Mesendoderm (in vitro differentiated cells): ENCODE results near the gene RNF148.

ENCODE experiments used
- DNase-seq: peaks from one replicate; pipeline ENCODE4 v3.0.0; 2013
- H2AK5ac ChIP-seq: 2 replicates; pipeline ENCODE4 v1.6.1; 2013; ENCODE audit warnings: low read length, inconsistent platforms
- H2BK120ac ChIP-seq: 2 replicates; pipeline ENCODE4 v1.6.1; 2013; ENCODE audit warnings: low read depth, mild to moderate bottlenecking, low read length, moderate library complexity, mixed read lengths
- H2BK15ac ChIP-seq: replicated peaks from 2 replicates; pipeline ENCODE4 v1.6.1; 2013; ENCODE audit warnings: low read depth, mild to moderate bottlenecking, moderate library complexity
- H2BK5ac ChIP-seq: 2 replicates; pipeline ENCODE4 v1.6.1; 2013; ENCODE audit warnings: low read length, inconsistent platforms
- H3K18ac ChIP-seq: 2 replicates; pipeline ENCODE4 v1.6.1; 2013; ENCODE audit warnings: mild to moderate bottlenecking, low read length, mixed read lengths
- H3K23ac ChIP-seq: one replicate; pipeline ENCODE4 v1.6.1; 2013; ENCODE audit warnings: low read length
- H3K27ac ChIP-seq: 2 replicates; pipeline ENCODE4 v1.5.1; 2013; ENCODE audit warnings: low read depth, mild to moderate bottlenecking, inconsistent platforms, low read length, moderate library complexity
- H3K27me3 ChIP-seq: 2 replicates; pipeline ENCODE4 v1.6.1; 2013; ENCODE audit warnings: low read length, control low read depth, mild to moderate bottlenecking, inconsistent platforms; ENCODE audit not compliant: insufficient read depth, poor library complexity
- H3K36me3 ChIP-seq: 2 replicates; pipeline ENCODE4 v1.6.1; 2013; ENCODE audit warnings: low read length, inconsistent platforms; ENCODE audit not compliant: control insufficient read depth, insufficient read depth
- H3K4ac ChIP-seq: one replicate; pipeline ENCODE4 v1.6.1; 2013; ENCODE audit warnings: low read depth, mild to moderate bottlenecking, low read length, moderate library complexity
- H3K4me1 ChIP-seq: 2 replicates; pipeline ENCODE4 v1.6.1; 2013; ENCODE audit warnings: low read depth, low read length, inconsistent platforms; ENCODE audit not compliant: control insufficient read depth
- H3K4me2 ChIP-seq: 2 replicates; pipeline ENCODE4 v1.6.1; 2013; ENCODE audit warnings: low read length
- H3K4me3 ChIP-seq: 2 replicates; pipeline ENCODE4 v1.5.1; 2013; ENCODE audit warnings: mild to moderate bottlenecking, low read length
- H3K56ac ChIP-seq: one replicate; pipeline ENCODE4 v1.6.1; 2013; ENCODE audit warnings: low read length
- H3K79me1 ChIP-seq: 2 replicates; pipeline ENCODE4 v1.6.1; 2013; ENCODE audit warnings: low read length, inconsistent platforms
- H3K79me2 ChIP-seq: 2 replicates; pipeline ENCODE4 v1.6.1; 2013; ENCODE audit warnings: mild to moderate bottlenecking, low read length; ENCODE audit not compliant: control insufficient read depth, insufficient read depth
- H3K9ac ChIP-seq: 2 replicates; pipeline ENCODE4 v1.6.1; 2013; ENCODE audit warnings: low read length, inconsistent platforms
- H4K5ac ChIP-seq: one replicate; pipeline ENCODE4 v1.6.1; 2013; ENCODE audit warnings: low read length
- H4K8ac ChIP-seq: one replicate; pipeline ENCODE4 v1.6.1; 2013; ENCODE audit warnings: low read depth, mild to moderate bottlenecking, control low read depth, low read length, moderate library complexity
- WGBS: extraction: QIAGEN DNeasy Blood & Tissue Kit; methylation state at CpG from one replicate; pipeline ENCODE4 v1.1.7; 2013; ENCODE audit warnings: low lambda C conversion rate, missing lambda C conversion rate; ENCODE audit not compliant: insufficient coverage; ENCODE audit errors: extremely low coverage; 5-methylcytosine and 5-hydroxymethylcytosine counted together

The RNF148 gene

DNA sequence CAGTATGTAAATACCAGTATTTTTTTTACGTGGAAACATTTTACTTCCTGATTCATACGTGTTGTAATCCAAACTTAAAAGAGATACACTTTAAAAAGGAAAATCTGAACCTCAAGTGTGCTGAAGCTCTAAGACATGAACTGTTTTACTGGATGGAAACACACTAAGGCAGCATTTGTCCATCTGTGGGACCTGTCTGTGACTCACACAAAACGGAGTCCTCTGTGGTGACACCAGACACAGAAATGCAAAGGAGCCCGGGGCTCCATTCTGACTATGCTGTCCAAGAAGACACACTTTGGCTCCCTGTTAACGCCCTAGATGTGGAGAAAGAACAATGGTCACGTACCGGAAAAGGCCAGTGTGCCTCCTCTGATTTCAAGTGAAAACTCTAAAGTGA, 27.7 kb downstream of the RNF148 start:
- Histone ChIP-seq H3K27me3 (no peaks in the 10 kb centered on the region), H3K27ac (no peak overlapping the region), H3K56ac (no peak overlapping the region), H4K8ac (no peak overlapping the region), H3K4me1 (peaks cover 7% of the 10 kb centered on the region), H3K36me3 (no peaks in the 10 kb centered on the region), H3K4me3 (no peak overlapping the region), H3K9ac (no peak overlapping the region), H2BK15ac (no peak overlapping the region), H4K5ac (no peak overlapping the region), H3K79me1 (no peaks in the 10 kb centered on the region), H3K23ac (no peak overlapping the region), H3K79me2 (no peaks in the 10 kb centered on the region), H3K4me2 (no peak overlapping the region), H3K4ac (no peak overlapping the region), H2BK120ac (no peak overlapping the region), H2AK5ac (no peak overlapping the region), H3K18ac (no peak overlapping the region), H2BK5ac (no peak overlapping the region)
- DNase-seq, result no peak
- WGBS, result no CpG with 5 or more reads among the region's 7 CpGs

DNA sequence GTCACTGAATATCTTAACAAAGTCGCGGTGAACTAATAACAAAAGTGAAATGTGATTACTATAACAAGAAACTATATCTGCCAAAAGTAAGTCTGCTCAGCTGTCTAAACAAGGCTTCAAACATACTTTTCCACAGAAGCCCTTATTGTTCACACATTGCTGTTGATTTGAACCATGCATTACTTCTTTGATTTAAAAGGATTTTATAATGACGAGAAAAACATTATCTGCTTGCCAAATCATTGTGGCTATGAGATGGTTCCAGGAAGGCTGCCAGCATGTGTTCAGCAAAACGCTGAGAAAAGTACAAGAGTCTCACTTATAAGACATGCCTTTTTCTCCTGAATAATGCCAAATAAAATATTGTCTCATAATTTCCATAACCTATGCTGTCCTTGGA, 28.2 kb downstream of the RNF148 start:
- no peak for DNase-seq
- Histone ChIP-seq H2AK5ac (no peak overlapping the region), H3K27me3 (no peaks in the 10 kb centered on the region), H2BK15ac (no peak overlapping the region), H2BK120ac (no peak overlapping the region), H3K79me2 (no peaks in the 10 kb centered on the region), H4K8ac (no peak overlapping the region), H3K56ac (no peak overlapping the region), H3K36me3 (no peaks in the 10 kb centered on the region), H3K4me3 (no peak overlapping the region), H3K9ac (no peak overlapping the region), H2BK5ac (no peak overlapping the region), H3K4me1 (peaks cover 7% of the 10 kb centered on the region), H3K23ac (no peak overlapping the region), H3K18ac (no peak overlapping the region), H4K5ac (no peak overlapping the region), H3K4ac (no peak overlapping the region), H3K27ac (no peak overlapping the region), H3K79me1 (no peaks in the 10 kb centered on the region), H3K4me2 (no peak overlapping the region)
- WGBS, result no CpG with 5 or more reads among the region's 4 CpGs

DNA sequence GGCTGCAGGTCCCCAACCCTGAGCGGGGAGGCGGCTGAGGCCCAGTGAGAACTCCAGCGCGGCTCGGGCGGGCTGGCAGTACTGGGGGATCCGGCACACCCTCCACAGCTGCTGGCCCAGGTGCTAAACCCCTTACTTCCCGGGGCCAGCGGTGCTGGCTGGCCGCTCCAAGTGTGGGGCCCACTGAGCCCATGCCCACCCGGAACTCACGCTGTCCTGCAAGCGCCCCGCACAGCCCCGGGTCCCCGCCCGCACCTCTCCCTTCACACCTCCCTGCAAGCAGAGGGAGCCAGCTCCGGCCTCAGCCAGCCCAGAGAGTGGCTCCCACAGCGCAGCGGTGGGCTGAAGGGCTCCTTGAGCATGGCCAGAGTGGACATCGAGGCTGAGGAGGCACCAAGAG, 28.8 kb downstream of the RNF148 start:
- no peak overlapping the region for H3K23ac ChIP-seq
- no peak overlapping the region for H2AK5ac ChIP-seq
- no peaks in the 10 kb centered on the region for H3K36me3 ChIP-seq
- H3K4me1 ChIP-seq, result peaks cover 7% of the 10 kb centered on the region
- no peak overlapping the region for H3K4ac ChIP-seq
- H3K9ac ChIP-seq, result no peak overlapping the region
- no peak overlapping the region for H3K27ac ChIP-seq
- no peak overlapping the region for H4K5ac ChIP-seq
- no peaks in the 10 kb centered on the region for H3K79me1 ChIP-seq
- H3K56ac ChIP-seq, result no peak overlapping the region
- H2BK5ac ChIP-seq, result no peak overlapping the region
- no peak overlapping the region for H3K18ac ChIP-seq
- no peak overlapping the region for H3K4me3 ChIP-seq
- H4K8ac ChIP-seq, result no peak overlapping the region
- H3K27me3 ChIP-seq, result no peaks in the 10 kb centered on the region
- DNase-seq, result no peak
- WGBS, result no CpG with 5 or more reads among the region's 21 CpGs
- no peak overlapping the region for H3K4me2 ChIP-seq
- no peak overlapping the region for H2BK120ac ChIP-seq
- H2BK15ac ChIP-seq, result no peak overlapping the region
- no peaks in the 10 kb centered on the region for H3K79me2 ChIP-seq

DNA sequence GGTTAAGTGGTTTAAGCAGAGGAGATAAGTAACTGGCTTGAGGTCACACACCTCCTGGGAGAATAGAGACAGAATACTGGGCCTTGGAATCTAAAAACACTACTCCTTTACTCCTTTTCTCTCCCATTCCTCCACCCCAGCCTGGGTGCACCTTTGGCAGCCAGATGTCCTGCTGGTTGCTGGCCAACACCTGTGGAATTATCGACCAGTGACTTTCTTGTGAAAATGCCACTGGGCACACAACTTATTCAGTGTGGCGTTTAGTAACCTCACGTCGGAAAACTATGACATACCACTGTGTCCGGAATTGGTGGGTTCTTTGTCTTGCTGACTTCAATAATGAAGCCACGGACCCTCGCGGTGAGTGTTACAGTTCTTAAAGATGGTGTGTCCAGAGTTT, 30.2 kb downstream of the RNF148 start:
- Histone ChIP-seq H4K5ac (no peak overlapping the region), H3K79me2 (no peaks in the 10 kb centered on the region), H3K4me1 (peaks cover 3% of the 10 kb centered on the region), H3K9ac (no peak overlapping the region), H3K36me3 (no peaks in the 10 kb centered on the region), H3K4ac (no peak overlapping the region), H2BK15ac (no peak overlapping the region), H3K23ac (no peak overlapping the region), H3K18ac (no peak overlapping the region), H2BK120ac (no peak overlapping the region), H4K8ac (no peak overlapping the region), H3K79me1 (no peaks in the 10 kb centered on the region), H3K4me3 (no peak overlapping the region), H2AK5ac (no peak overlapping the region), H3K27ac (no peak overlapping the region), H3K56ac (no peak overlapping the region), H2BK5ac (no peak overlapping the region), H3K4me2 (no peak overlapping the region), H3K27me3 (no peaks in the 10 kb centered on the region)
- WGBS, result no CpG with 5 or more reads among the region's 8 CpGs
- DNase-seq, result no peak

DNA sequence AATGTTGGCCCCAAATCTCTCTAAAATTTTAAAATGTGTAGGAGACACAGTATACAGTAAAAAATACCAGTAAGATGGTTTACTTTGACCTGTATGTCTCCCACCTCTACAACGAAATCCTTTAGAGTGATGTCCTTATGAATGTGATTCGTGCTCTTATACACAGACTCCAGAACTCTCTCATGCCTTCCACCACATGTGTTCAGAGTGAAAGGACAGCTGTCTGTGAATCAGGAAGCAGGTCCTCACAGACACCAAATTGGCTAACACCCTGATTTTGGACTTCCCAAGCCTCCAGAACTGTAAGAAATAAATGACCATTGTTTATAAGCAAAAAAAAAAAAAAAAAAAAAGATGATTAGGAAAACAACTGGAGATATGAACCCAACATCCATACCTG, 39.0 kb downstream of the RNF148 start:
- H3K27ac ChIP-seq, result no peak overlapping the region

DNA sequence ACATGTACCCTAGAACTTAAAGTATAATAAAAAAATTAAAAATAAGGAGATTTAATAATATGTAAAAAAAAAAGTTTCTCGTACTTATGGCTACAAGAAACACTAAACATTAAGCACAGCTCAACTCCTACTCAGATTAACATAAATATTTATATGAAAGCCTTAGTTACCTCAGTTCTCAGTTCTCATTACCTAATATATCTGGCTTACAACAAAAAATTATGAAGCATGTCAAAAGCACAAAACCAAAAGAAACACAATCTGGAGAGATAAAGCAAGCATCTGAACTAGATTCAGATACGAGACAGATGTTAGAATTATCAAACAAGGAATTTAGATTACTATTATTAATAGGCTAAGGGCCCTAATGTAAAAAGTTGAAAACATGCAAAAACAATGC, 43.9 kb downstream of the RNF148 start:
- no CpG with 5 or more reads among the region's 2 CpGs for WGBS

More for the DNA sequence above, 39.0 kb downstream of the RNF148 start:
- Histone ChIP-seq H2AK5ac (no peak overlapping the region), H4K5ac (no peak overlapping the region), H3K79me1 (no peaks in the 10 kb centered on the region), H2BK5ac (no peak overlapping the region), H3K4me2 (no peak overlapping the region), H2BK120ac (no peak overlapping the region), H4K8ac (no peak overlapping the region), H2BK15ac (no peak overlapping the region), H3K56ac (no peak overlapping the region), H3K9ac (no peak overlapping the region), H3K4ac (no peak overlapping the region), H3K4me1 (no peaks in the 10 kb centered on the region), H3K23ac (no peak overlapping the region), H3K36me3 (no peaks in the 10 kb centered on the region), H3K4me3 (no peak overlapping the region), H3K79me2 (no peaks in the 10 kb centered on the region), H3K18ac (no peak overlapping the region), H3K27me3 (no peaks in the 10 kb centered on the region)
- WGBS, result no CpG with 5 or more reads among the region's 2 CpGs
- no peak for DNase-seq

More for the DNA sequence above, 43.9 kb downstream of the RNF148 start:
- H3K27ac ChIP-seq, result no peak overlapping the region
- H2BK15ac ChIP-seq, result no peak overlapping the region
- H3K23ac ChIP-seq, result no peak overlapping the region
- H3K4ac ChIP-seq, result no peak overlapping the region
- no peaks in the 10 kb centered on the region for H3K79me1 ChIP-seq
- H3K4me1 ChIP-seq, result no peaks in the 10 kb centered on the region
- no peak overlapping the region for H2AK5ac ChIP-seq
- no peak overlapping the region for H2BK120ac ChIP-seq
- no peak overlapping the region for H4K8ac ChIP-seq
- H3K79me2 ChIP-seq, result no peaks in the 10 kb centered on the region
- no peak overlapping the region for H3K18ac ChIP-seq
- no peak overlapping the region for H3K9ac ChIP-seq
- no peak overlapping the region for H3K4me2 ChIP-seq
- H4K5ac ChIP-seq, result no peak overlapping the region
- no peak for DNase-seq
- no peaks in the 10 kb centered on the region for H3K27me3 ChIP-seq
- no peak overlapping the region for H3K4me3 ChIP-seq
- H3K36me3 ChIP-seq, result no peaks in the 10 kb centered on the region
- no peak overlapping the region for H2BK5ac ChIP-seq
- no peak overlapping the region for H3K56ac ChIP-seq
